ENCODE data around the gene CLDN5.

Gene CLDN5

DNA sequence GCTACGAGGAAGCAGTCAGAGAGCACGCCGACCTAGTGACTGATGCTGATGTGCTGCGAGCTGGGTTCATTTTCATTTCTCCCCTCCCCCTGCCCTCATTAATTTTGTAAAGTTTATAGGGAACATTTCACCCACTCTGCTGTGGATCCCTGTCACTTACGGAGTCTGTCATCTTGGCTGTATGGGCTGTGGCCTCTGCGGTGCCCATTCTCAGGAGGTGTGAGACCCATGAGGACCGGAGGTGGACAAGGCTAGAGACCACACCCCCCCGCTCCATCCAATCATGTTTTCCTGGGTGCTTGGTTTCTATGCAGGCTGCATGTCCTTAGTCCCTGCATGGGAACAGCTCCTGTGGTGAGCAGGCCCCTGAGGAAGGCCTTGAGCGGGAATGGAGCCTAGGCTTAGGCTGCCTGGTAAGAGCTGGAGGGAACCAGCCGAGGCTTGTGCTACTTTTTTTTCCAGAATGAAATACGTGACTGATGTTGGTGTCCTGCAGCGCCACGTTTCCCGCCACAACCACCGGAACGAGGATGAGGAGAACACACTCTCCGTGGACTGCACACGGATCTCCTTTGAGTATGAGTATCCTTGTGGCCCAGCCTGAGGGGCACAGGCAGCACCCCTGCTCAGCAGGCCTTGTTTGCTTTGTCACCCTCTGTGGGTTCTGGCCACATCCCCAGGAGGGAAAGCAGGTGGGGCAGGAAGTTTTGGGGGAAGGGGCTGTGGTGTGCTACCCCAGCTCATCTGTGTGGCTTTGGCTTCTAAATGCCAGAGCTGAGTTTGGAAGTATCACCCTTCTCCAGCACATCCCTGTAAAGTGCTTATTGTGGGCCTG, 19.1 kb downstream of the CLDN5 start:
- DNase-seq (ENCODE audit: low read depth in 2 of 2), result no peak

DNA sequence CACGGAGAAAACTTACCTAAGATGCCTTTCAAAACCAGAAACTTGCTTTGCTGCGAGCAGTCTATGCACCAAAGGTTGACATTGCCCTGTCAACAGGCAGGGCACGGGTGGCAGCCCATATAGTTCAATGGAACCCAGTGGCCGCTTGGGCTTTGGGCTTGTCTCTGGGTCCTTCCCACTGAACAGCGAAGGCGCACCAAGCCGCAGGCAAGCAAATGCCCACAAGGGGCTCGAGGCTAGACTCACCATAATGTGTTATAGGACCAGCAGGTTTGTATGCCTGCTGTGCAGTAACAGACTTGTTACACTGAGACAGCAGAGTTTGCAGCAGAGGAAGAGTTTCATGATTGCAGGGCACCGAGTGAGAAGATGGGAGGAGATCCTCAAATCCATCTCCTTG, 20.3 kb downstream of the CLDN5 start:
- DNase-seq (ENCODE audit: low read depth in 2 of 2), result no peak

DNA sequence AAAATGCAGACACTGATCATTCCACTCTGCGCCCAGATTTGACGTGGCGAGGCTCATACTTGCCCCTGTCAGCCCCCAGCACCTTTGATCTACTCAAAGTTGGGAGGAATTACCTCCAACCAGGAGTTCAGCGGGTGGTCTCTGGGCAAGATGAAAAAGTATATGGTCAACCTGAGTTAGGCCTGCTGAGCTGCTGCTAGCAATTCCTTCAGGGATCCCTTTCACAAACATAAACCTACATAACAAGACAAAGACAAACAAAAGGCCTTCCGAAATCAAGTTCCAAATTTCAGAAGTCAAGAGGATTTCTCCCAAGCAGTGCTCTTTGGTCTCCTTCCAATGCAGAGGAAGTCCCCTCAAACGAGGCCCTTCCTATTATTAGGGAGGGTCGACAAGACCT, 20.8 kb downstream of the CLDN5 start:
- DNase-seq (ENCODE audit: low read depth in 2 of 2), result no peak

DNA sequence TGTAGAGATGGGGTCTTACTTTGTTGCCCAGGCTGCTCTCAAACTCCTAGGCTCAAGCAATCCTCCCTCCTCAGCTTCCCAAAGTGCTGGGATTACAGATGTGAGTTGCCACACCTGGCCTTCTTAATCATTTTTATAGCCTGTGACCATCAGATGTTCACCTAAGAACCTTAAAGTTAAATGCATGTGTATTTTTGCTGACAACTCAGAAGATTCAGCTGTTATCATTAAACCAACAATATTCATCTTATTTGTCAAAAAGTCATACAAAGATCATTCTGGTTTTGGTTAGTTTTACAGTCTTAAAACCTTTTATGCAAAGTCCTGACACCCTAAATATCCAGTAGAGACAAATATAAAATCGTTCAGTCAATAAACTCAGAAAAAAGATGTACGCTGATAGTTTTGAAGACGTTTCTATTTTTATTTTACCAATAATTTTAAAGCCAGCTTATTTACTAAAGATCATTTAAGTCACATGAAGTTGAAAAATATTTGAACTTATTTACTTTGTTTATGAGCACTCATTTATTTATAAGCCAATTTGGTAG, 22.2 kb downstream of the CLDN5 start:
- DNase-seq (ENCODE audit: low read depth in 2 of 2), result no peak

DNA sequence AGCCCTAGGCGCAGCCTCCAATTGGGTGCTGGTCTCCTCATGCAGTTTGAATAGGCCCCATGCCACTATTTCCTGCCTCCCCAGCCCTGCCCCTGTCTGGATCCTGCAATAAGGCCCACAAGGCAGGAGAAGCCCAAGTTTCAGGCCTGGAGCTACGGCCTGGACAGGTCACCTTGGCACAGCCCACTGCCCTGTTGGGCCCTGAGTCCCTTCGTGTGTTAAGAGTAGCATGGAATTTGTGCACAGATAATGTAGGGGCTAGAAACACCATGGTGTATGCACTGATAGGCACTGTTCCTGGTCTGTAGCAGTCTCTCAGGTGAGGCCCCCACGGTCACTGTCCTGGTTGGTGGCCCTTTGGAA, 24.3 kb downstream of the CLDN5 start:
- no peak for DNase-seq (ENCODE audit: low read depth in 2 of 2)

DNA sequence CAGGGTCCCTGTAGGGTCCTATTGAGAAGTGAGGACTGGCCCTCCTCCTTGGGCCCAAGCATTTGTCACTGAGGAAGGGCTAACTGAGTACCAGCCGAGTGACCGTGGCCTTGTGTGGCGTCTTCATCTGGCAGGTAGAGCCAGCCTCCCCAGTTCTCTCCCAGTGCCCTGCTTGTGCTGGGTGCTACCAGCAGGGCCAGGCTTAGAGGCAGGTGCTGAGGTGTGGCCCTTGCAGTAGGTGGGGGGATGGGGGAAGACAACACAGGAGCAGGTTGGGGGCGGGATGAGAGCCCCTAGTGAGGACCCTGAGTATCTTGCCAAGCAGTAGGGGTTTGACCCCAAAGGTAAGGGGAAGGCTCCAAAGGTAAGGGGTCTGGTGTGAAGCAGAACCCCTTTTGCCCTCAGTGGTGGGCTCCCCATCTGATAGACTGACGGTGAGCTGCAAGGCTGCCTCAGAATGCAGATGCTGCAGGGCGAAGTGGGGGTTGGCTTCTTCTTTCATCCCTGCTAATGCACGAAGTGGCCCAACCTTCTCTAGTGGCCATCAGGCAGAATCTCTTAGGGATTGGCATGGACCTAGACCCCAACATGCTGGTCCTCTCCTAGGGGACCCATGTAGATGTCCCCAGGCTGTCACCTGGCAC, 24.9 kb downstream of the CLDN5 start:
- DNase-seq (ENCODE audit: low read depth in 2 of 2), result no peak

DNA sequence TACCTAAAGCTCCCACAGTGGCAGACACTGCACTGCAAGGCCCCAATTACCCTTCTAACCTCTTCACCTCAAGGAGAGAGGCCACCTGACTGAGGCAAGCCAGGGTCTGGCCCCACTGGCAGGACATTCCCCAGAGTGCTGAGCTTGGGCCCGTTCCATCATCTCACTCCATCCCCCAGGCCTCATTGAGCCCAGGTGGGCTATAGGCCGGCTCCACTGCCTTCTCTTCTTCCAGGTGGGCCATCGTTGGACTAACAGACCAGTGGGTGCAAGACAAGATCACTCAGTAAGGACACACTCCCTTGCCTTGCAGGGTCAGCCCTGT, 25.4 kb downstream of the CLDN5 start:
- DNase-seq (ENCODE audit: low read depth in 2 of 2), result no peak

DNA sequence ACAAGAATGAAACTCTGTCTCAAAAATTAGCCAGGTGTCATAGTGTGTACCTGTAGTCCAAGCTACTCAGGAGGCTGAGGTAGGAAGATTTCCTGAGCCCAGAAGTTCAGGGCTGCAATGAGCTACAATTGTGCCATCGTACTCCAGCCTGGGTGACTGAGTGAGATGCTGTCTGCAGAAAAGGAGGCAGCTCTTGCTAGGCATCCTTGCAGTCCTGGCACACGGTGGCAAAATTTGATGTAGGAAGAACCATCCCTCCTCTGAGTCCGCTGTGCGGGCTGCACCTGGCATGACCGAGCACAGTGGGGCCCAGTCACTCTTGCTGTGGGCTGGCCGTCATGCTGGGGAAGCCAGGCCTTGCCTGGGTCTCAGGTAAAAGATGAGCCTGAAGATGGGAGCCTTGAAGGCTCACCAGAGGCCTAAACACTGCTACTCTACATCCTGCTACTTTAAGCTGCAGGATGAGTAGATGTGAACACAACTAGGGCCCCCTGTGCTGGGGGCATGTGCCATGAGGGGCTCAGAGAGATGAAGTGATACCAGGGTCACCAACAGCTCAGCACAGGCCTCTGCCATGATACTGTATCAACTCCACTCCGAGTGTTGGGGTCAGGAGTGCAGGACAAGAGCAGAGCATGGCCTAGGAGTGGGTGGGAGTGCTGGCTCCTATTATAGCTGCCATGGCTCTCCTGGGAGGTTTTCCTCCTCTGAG, 25.9 kb downstream of the CLDN5 start:
- no peak for DNase-seq (ENCODE audit: low read depth in 2 of 2)

DNA sequence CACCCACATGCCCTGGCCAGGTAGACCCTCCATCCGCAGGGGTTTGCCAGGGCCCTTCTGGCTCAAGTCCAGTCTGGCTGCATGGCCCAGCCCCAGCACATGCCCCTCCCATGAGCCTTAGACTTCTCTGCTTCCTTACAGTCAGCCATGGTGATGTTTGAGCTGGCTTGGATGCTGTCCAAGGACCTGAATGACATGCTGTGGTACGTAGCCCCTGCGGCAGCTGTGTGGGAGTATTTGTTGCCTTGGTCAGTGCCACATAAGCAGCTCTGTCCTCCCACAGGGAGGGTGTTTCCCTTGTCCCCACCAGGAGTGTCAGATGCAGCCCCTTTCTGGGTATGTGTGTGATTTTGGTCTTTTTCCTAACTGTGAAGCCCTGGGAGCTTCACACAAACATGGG, 27.0 kb downstream of the CLDN5 start:
- no peak for DNase-seq (ENCODE audit: low read depth in 2 of 2)

DNA sequence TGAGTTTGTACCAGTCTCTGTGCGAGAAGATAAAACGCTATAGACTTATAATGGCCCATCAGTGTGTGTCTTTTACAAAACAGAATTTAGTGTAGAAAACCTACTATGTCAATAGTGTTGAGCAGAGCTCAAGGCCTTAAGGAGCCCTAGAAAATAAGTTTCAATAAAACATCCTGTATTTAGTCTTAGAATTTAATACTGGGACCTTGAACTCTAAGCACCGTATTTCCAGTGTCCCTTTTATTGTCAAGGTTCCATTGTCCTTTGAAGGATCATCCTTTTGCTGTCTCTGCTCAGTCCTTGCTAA, 27.9 kb downstream of the CLDN5 start:
- no peak for DNase-seq (ENCODE audit: low read depth in 2 of 2)

DNA sequence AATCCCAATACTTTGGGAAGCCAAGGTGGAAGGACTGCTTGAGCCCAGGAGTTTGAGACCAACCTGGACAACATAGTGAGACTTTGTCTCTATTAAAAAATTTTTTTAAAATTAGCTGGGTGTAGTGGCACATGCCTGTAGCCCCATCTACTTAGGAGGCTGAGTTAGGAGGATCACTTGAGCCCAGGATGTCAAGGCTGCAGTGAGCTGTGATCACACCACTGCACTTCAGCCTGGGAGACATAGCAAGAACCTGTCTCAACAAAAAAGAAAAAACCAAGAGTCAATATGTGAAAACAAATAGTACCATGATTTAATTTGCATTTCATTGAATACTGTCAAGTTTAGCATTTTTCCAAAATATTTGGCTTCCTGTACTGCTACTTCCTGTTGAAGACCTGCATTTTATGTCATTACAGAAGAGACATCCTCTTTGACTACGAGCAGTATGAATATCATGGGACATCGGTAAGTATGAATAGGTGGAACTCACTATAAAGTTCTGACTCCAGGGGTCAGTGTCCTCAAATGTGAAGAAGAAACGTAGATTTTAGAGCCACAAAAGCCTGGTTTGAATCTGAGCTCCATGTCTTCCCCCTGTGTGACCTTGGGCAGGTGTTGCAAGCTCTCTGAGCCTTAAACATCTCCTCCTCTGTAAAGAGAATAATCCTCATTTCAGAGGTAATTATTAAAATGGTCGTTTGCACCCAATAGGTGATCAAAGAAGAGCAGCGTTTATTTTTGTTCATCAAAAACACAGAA, 28.5 kb downstream of the CLDN5 start:
- no peak for DNase-seq (ENCODE audit: low read depth in 2 of 2)

DNA sequence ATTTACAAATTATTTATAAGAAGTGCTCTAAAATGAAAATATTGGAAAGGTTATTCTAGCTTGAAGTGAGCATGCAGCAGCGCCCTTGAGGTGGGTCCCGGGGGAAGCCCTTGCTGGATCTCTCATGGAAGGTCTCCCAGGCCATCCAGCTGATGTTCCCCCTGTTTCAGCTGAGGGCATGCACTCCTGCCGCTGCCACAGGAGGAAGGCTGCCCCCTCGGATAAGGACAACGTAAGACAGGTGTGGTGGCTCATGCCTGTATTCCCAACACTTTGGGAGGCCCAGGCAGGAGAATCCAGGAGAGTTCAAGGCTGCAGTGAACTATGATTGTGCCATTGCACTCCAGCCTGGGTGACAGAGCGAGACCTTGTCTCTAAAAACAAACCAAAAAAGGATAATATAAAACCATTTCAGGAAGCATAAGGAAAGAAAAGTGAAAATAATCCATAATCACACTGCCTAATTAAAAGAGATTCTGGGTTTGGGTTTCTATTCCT, 29.5 kb downstream of the CLDN5 start:
- no peak for DNase-seq (ENCODE audit: low read depth in 2 of 2)

DNA sequence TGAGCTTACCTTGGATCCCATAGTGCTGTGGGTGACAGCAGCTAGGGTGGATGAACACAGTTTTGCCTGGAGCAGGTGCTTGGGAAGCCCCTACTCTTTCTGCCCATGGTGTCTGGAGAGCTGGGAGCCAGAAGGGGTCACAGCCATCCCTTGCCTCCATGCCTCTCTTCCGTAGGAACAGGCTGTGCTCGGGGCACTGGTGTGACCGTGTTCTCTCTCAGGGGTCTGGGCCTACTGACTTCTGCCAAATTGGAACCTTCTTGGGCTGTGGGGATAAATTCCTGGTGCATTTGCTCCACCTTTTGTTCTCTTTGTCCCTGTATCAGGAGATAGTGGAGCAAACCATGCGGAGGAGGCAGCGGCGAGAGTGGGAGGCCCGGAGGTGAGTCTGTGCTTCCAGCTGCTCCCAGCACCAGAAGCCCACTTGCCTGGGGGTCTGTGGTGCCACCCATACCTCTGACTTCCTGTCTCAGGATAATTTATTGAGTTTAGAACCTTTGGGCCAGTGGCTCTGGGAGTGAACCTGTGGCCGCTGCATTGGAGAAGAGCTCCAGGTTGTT, 30.1 kb downstream of the CLDN5 start:
- DNase-seq (ENCODE audit: low read depth in 2 of 2), result no peak

DNA sequence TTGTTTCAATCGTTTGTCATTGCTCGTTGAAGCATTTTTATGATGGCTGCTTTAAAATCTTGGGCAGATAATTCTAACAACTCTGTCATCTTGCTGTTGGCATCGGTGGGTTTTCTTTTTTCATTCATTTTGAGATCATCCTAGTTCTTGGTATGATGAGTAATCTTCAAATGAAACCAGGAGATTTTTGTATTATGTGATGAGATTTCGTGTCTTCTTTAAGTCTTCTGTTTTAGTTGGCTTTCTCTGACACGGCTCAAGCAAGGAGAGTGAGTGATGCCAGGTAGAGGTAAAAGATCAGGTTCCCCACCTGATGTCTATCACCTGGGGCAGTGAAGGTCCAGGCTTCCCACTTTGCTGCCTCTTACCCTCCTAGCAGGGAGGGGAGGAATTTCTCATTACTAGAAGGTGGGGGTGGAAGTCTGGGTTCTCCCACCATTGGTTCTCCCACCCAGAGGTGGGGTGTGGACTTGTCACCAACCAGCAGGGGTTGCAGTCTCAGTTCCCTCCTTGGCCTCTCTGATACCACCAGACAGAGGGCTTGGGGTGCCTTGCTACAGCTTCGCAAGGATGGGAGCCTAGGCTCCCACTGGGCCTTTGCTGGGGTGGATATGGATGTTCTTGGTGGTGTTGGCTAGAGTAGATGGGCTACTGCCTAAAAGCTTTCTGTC, 31.6 kb downstream of the CLDN5 start:
- DNase-seq (ENCODE audit: low read depth in 2 of 2), result no peak

DNA sequence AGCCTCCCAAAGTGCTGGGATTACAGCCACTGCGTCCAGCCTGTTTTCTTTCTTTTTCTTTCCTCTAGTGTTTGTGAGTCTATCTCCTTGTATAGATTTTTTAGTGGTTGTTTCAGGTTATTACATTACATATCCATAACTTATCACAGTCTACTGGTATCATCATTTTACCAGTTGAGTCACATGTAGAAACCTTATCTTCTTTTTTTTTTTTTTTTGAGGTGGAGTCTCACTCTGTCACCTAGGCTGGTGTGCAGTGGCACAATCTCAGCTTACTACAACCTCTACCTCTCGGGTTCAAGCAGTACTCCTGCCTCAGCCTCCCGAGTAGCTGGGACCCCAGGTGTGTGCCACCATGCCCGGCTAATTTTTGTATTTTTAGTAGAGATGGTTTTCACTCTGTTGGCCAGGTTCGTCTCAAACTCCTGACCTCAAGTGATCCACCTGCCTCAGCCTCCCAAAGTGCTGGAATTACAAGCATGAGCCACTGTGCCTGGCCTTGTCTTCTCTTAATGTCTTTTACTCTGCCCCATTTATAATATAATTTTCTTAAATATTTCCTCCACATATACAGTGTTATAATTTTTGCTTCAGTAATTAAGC, 33.5 kb downstream of the CLDN5 start:
- DNase-seq (ENCODE audit: low read depth in 2 of 2), result no peak

DNA sequence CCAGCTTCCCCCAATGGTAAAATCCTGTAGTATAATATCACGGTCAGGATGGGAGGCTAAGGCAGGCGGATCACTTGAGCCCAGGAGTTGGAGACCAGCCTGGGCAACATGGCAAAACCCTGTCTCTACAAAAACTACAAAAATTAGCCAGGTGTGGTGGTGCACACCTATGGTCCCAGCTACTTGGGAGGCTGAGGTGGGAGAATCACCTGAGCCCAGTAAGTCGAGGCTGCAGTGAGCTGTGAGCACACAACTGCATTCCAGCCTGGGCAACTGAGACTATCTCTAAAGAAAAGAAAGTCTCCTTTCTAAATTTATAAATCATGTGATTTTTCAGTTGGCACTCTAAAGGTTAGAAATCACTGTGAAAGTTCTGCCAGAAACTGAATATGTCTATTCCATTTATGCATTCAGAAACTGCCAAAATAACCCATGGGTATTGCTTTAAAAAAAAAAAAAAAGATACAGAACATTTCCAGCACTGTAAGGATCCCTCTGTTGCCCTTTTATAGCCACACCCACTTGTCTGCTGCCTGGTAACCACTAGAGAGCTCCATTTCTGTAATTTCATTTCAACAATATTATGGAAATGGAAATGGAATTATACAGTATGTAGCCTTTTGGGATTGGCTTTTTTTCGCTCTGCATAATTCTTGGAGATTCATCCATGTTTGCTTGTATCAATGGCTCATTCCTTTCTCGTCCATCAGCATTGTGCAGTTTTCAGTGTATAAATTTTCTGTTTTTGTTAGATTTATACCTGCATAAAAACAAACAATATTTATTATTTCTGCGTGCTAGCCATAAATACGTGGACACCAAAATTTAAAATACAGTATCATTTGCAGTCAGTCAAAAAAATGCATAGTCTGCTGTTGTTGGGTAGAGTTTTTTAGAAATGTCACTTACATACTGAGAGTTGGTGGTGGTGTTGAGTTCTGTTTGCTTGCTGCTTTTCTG, 35.0 kb downstream of the CLDN5 start:
- DNase-seq (ENCODE audit: low read depth in 2 of 2), result no peak

DNA sequence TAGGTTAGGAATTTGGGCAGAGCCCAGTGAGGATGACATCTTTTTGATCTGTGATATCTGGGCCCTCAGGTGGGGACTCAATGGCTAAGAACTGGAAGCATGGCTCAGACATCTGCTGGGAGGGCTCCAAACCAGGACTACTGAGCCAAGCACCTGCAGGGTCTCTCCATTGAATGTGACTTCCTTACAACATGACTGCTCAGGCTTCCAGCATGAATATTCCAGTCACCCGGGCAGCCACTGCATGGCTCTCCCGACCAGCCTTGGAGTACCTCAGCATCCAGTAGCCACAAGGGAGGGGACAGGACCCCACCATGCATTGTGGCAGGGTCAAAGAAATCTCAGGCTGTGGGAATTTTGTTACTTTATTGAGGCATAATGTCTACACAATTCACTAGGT, 35.9 kb downstream of the CLDN5 start:
- no peak for DNase-seq (ENCODE audit: low read depth in 2 of 2)

DNA sequence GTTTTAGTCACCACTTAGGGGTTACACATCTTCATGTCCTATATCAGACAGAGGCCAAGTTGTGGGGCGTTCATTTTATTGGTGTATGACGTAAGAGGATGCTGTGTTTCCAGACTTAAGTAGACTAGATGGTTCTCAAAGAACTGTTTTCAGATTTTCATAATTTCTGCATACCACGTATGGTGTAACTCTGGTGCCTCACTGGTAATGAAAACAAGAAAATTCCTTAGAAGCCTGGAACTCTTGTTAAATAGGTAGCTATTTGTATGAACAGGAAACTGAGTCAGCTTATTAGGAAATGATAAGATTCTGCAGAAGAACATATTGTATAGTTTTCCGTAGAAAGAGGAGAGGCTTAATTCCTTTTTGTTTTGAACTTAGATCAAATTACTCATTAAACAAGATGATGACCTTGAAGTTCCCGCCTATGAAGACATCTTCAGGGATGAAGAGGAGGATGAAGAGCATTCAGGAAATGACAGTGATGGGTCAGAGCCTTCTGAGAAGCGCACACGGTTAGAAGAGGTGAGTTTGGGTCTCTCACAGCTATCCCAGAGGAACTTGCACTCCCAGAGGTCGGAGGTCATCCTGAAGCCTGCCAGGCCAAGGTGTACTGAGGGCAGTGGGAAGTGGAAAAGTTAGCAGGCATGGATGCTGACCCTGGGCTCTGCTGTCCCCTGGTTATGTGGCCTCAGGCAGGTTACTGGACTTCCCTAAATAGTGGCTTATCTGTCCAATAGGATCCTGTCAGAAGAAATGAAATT, 40.5 kb downstream of the CLDN5 start:
- DNase-seq (ENCODE audit: low read depth in 2 of 2), result peak in 1 of 2 experiments; percentile 6

DNA sequence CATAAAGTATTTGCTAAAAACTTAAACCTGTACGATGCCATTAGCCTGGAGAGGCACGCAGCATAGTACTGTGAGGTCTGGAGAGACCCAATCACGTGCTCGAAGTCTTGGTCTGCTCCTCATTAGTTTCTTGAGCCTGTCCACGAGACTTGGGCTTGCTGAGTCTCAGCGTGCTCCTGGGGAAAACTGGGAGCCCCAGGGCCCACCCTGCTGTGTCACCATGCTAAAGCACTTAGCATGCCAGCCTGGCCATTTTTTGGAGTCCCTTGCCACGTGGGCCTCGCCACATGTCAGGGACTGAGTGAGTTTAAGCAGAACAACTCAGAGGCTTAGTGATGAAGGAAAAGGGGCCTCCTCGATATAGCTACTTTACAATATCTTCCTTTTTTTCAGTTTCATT, 41.9 kb downstream of the CLDN5 start:
- DNase-seq (ENCODE audit: low read depth in 2 of 2), result no peak

All from fibroblast of skin of left quadriceps (primary cell).